HG02870 (cell line): ENCODE data around the gene EDIL3.

Experiments used
- ATAC-seq: cut with Tn5 transposase; IDR thresholded peaks from one replicate; pipeline ENCODE4 v1.9.1; 2021; ENCODE audit warnings: mild to moderate bottlenecking, moderate library complexity; ENCODE audit not compliant: unreplicated experiment

The EDIL3 gene

GRCh38 chr5:83972909-83973308, 411.8 kb downstream of the EDIL3 start:
- no peak for ATAC-seq

GRCh38 chr5:83972236-83972635, 412.4 kb downstream of the EDIL3 start:
- no peak for ATAC-seq

GRCh38 chr5:83967417-83967816, 417.3 kb downstream of the EDIL3 start:
- ATAC-seq = no peak

GRCh38 chr5:83965441-83965840, 419.2 kb downstream of the EDIL3 start:
- no peak for ATAC-seq

- no peak for ATAC-seq
These were observed 420.4 kb downstream of the EDIL3 start for GRCh38 chr5:83964271-83964670.

GRCh38 chr5:83957188-83957587, 427.5 kb downstream of the EDIL3 start:
- no peak for ATAC-seq

- no peak for ATAC-seq
These were observed 428.3 kb downstream of the EDIL3 start for GRCh38 chr5:83956386-83956785.

- ATAC-seq = no peak
These were observed 428.8 kb downstream of the EDIL3 start for GRCh38 chr5:83955916-83956315.

GRCh38 chr5:83947763-83948162, 436.9 kb downstream of the EDIL3 start:
- ATAC-seq = no peak

- no peak for ATAC-seq
These were observed 438.2 kb downstream of the EDIL3 start for GRCh38 chr5:83946516-83946915.

- ATAC-seq = no peak
These were observed 442.5 kb downstream of the EDIL3 start for GRCh38 chr5:83942155-83942554.

- ATAC-seq = no peak
These were observed 446.8 kb downstream of the EDIL3 start for GRCh38 chr5:83937837-83938236.

GRCh38 chr5:83931969-83932368, 452.7 kb downstream of the EDIL3 start:
- ATAC-seq = no peak

- ATAC-seq = peak; percentile 52
These were observed 457.4 kb downstream of the EDIL3 start for GRCh38 chr5:83927140-83927733.

- ATAC-seq = no peak
These were observed 458.7 kb downstream of the EDIL3 start for GRCh38 chr5:83925955-83926337.

GRCh38 chr5:83925321-83925954, 459.2 kb downstream of the EDIL3 start:
- no peak for ATAC-seq

GRCh38 chr5:83924891-83925290, 459.8 kb downstream of the EDIL3 start:
- ATAC-seq = no peak

GRCh38 chr5:83924171-83924570, 460.5 kb downstream of the EDIL3 start:
- no peak for ATAC-seq

GRCh38 chr5:83922699-83923098, 462.0 kb downstream of the EDIL3 start:
- ATAC-seq = no peak

- ATAC-seq = no peak
These were observed 462.9 kb downstream of the EDIL3 start for GRCh38 chr5:83921666-83922193.

- no peak for ATAC-seq
These were observed 465.3 kb downstream of the EDIL3 start for GRCh38 chr5:83919071-83920041.
